GM10266 (cell line): Measurements from ENCODE around the gene MEIG1.
"Not testable (repeated sequence)": the region's sequence is repeated elsewhere in the genome, so short reads cannot be mapped to it uniquely, and the experiment has no call there.

ENCODE experiments used
- DNase-seq: peaks from one replicate; pipeline ENCODE4 v3.0.0; 2012; ENCODE audit errors: extremely low spot score
- CTCF ChIP-seq: IDR thresholded peaks from 2 replicates; pipeline ENCODE4 v1.5.1; 2012; ENCODE audit warnings: mild to moderate bottlenecking, low read depth; ENCODE audit not compliant: control insufficient read depth, insufficient read depth; ENCODE audit errors: missing control alignments

Gene MEIG1

GRCh38 chr10:14925268-14925667, 33.9 kb upstream of the MEIG1 start:
- no peak for TF ChIP-seq CTCF
- no peak for DNase-seq

- no peak for TF ChIP-seq CTCF
Observed at GRCh38 chr10:14926061-14926470, 33.1 kb upstream of the MEIG1 start.

GRCh38 chr10:14926722-14927416, 32.3 kb upstream of the MEIG1 start:
- no peak for TF ChIP-seq CTCF
- peak; percentile 75 for DNase-seq

More at GRCh38 chr10:14926061-14926470, 33.1 kb upstream of the MEIG1 start:
- no peak for DNase-seq

GRCh38 chr10:14930610-14931009, 28.6 kb upstream of the MEIG1 start:
- DNase-seq = no peak
- TF ChIP-seq CTCF = no peak

- no peak for DNase-seq
- TF ChIP-seq CTCF = no peak
Observed at GRCh38 chr10:14936584-14936983, 22.6 kb upstream of the MEIG1 start.

GRCh38 chr10:14938971-14939370, 20.2 kb upstream of the MEIG1 start:
- DNase-seq = not testable (repeated sequence)

GRCh38 chr10:14942147-14942949, 16.8 kb upstream of the MEIG1 start:
- DNase-seq = not testable (repeated sequence)

- not testable (repeated sequence) for DNase-seq
Observed at GRCh38 chr10:14942950-14943338, 16.2 kb upstream of the MEIG1 start.

- TF ChIP-seq CTCF = no peak
Observed at GRCh38 chr10:14945108-14945507, 14.1 kb upstream of the MEIG1 start.

More at GRCh38 chr10:14945108-14945507, 14.1 kb upstream of the MEIG1 start:
- DNase-seq = no peak
